HepG2 (cell line): ENCODE results near the gene CALML6. TPM values are rescaled to one million over a fixed set of nuclear protein-coding genes. Genes with fewer than 3 reads are reported as not detected.

Experiments used
- ATAC-seq: fragments of 200-7000 bp; cut with Tn5 transposase; 3 replicates; pipeline ENCODE4 v1.9.1; 2020; ENCODE audit warnings: mild to moderate bottlenecking, moderate library complexity
- BruUV-seq: library from RNA; stranded (reverse); fragments of 400-500 nt; replicated peaks from 2 replicates; lab custom pipeline; 2021; lab: Mats Ljungman, UMichigan
- CTCF ChIA-PET: fragments of 300-600 bp; formaldehyde crosslinking; extraction: SDS; loops from one replicate; lab custom pipeline; 2021; ENCODE audit warnings: low total read pairs, inconsistent platforms, low intra/inter-chr PET ratio; lab: Yijun Ruan, JAX
- POLR2A ChIA-PET: fragments of 350-600 bp; sonication (Branson Sonifier 250); formaldehyde crosslinking; loops from one replicate; lab custom pipeline; 2020; ENCODE audit warnings: antibody characterized with exemption, inconsistent platforms; lab: Yijun Ruan, JAX
- DNase-seq: peaks from one replicate; pipeline ENCODE4 v3.0.0-alpha.2; 2015; ENCODE audit warnings: low spot score
- FAIRE-seq: peaks from 3 replicates; lab custom pipeline; 2011; peaks lifted over from hg19 to GRCh38; lab: Jason Lieb, UNC
- H2AFZ ChIP-seq: one replicate; pipeline ENCODE4 v1.6.1; 2011; ENCODE audit warnings: low read length, inconsistent platforms
- H3K27ac ChIP-seq: fragments of 300-600 bp; 3 replicates; pipeline ENCODE4 v1.8.0; 2011; ENCODE audit warnings: mixed run types, mild to moderate bottlenecking, mixed read lengths, low read length, inconsistent platforms; ENCODE audit not compliant: insufficient read depth; ENCODE audit errors: extremely low read length
- H3K27me3 ChIP-seq, 2 experiments: fragments of 200-600 bp in 1 of 2; 2 replicates in 1 of 2; 3 replicates in 1 of 2; pipeline versions ENCODE4 v1.6.0 to v1.8.0; 2011; ENCODE audit warnings: low read length in 2 of 2, mild to moderate bottlenecking in 2 of 2, moderate library complexity in 2 of 2, inconsistent platforms in 1 of 2; ENCODE audit not compliant: insufficient read depth in 2 of 2, control insufficient read depth in 1 of 2
- H3K36me3 ChIP-seq, 2 experiments: fragments of 200-600 bp in 1 of 2; replicated peaks in 1 of 2; 2 replicates in 1 of 2; 3 replicates in 1 of 2; pipeline versions ENCODE4 v1.5.1 to v1.8.0; 2011; ENCODE audit warnings: low read length in 2 of 2, inconsistent platforms in 1 of 2; ENCODE audit not compliant: insufficient read depth in 2 of 2, control insufficient read depth in 1 of 2
- H3K4me1 ChIP-seq: 2 replicates; pipeline ENCODE4 v1.5.1; 2012; ENCODE audit warnings: low read length, inconsistent platforms; ENCODE audit not compliant: insufficient read depth
- H3K4me2 ChIP-seq: 2 replicates; pipeline ENCODE4 v1.6.0; 2011; ENCODE audit warnings: low read depth, low read length, inconsistent platforms
- H3K4me3 ChIP-seq, 3 experiments: fragments of 200-600 bp in 1 of 3; sonication (generic), shearing (Covaris generic) in 1 of 3; replicated peaks in 1 of 3; 2 replicates each; pipeline ENCODE4 v1.5.1; 2011 to 2016; ENCODE audit warnings: low read length in 3 of 3, inconsistent platforms in 2 of 3, low read depth in 2 of 3, mild to moderate bottlenecking in 2 of 3, control low read depth in 1 of 3, mixed read lengths in 1 of 3; ENCODE audit not compliant: insufficient read depth in 1 of 3
- H3K79me2 ChIP-seq: one replicate; pipeline ENCODE4 v1.6.1; 2011; ENCODE audit warnings: low read length, inconsistent platforms; ENCODE audit not compliant: insufficient read depth
- H3K9ac ChIP-seq: 2 replicates; pipeline ENCODE4 v1.6.0; 2011; ENCODE audit warnings: mild to moderate bottlenecking, low read depth, low read length, inconsistent platforms; ENCODE audit not compliant: insufficient read depth
- H3K9me3 ChIP-seq: 2 replicates; pipeline ENCODE4 v1.5.1; 2012; ENCODE audit warnings: mild to moderate bottlenecking, low read length
- H4K20me1 ChIP-seq: 2 replicates; pipeline ENCODE4 v1.6.0; 2011; ENCODE audit warnings: inconsistent platforms, mild to moderate bottlenecking, low read length, moderate library complexity; ENCODE audit not compliant: insufficient read depth
- CREM ChIP-seq, 2 experiments: sonication (generic) in 1 of 2; formaldehyde crosslinking in 1 of 2; IDR thresholded peaks; 2 replicates each; pipeline versions ENCODE4 v1.4.0 to v1.6.1; 2016 to 2020; ENCODE audit warnings: antibody characterized with exemption in 1 of 2, mild to moderate bottlenecking in 1 of 2, missing genetic modification reagents in 1 of 2
- JDP2 ChIP-seq: sonication (generic); formaldehyde crosslinking; IDR thresholded peaks from 2 replicates; pipeline ENCODE4 v1.8.1; 2022; ENCODE audit warnings: missing genetic modification reagents, borderline replicate concordance
- NR2C2 ChIP-seq: sonication (generic); formaldehyde crosslinking; IDR thresholded peaks from 2 replicates; pipeline ENCODE4 v1.4.0; 2020; ENCODE audit warnings: missing genetic modification reagents, mild to moderate bottlenecking, moderate library complexity, borderline replicate concordance
- NR2F6 ChIP-seq, 2 experiments: IDR thresholded peaks; 2 replicates each; pipeline ENCODE4 v1.6.1; 2016; ENCODE audit warnings: antibody characterized with exemption in 1 of 2, mild to moderate bottlenecking in 1 of 2
- POLR2AphosphoS2 ChIP-seq: IDR thresholded peaks from 2 replicates; pipeline ENCODE4 v1.6.1; 2011; ENCODE audit warnings: low read depth, low read length, improper control_type of control experiment
- PPARG ChIP-seq: conservative IDR thresholded peaks from 2 replicates; pipeline ENCODE4 v1.6.1; 2016; ENCODE audit warnings: missing biosample characterization, missing genetic modification reagents
- RXRA ChIP-seq: sonication (generic); formaldehyde crosslinking; IDR thresholded peaks from 2 replicates; pipeline ENCODE4 v1.5.1; 2020; ENCODE audit warnings: missing genetic modification reagents
- ZFP82 ChIP-seq: sonication (generic); formaldehyde crosslinking; IDR thresholded peaks from 2 replicates; pipeline ENCODE4 v1.5.1; 2020; ENCODE audit warnings: mild to moderate bottlenecking, missing genetic modification reagents, borderline replicate concordance
- ZNF292 ChIP-seq: sonication (generic); formaldehyde crosslinking; IDR thresholded peaks from 2 replicates; pipeline ENCODE4 v1.8.1; 2022; ENCODE audit warnings: mild to moderate bottlenecking, low read depth, missing genetic modification reagents, borderline replicate concordance
- ZNF563 ChIP-seq: sonication (generic); formaldehyde crosslinking; IDR thresholded peaks from 2 replicates; pipeline ENCODE4 v1.8.0; 2022; ENCODE audit warnings: mild to moderate bottlenecking, moderate library complexity, missing genetic modification reagents
- WGBS: methylation state at CpG from one replicate; pipeline ENCODE4 v1.1.6; 2017; ENCODE audit warnings: low lambda C conversion rate; 5-methylcytosine and 5-hydroxymethylcytosine counted together
- in situ Hi-C: cut with HindIII; loops from 2 replicates; pipeline ENCODE4 v1.10.0; 2017; ENCODE audit warnings: low pct_unique_long_range_greater_than_20kb; ENCODE audit not compliant: extremely low pct_ligation_motif_present
- intact Hi-C: fragments of 100-400 bp; cut with micrococcal nuclease; formaldehyde crosslinking; loops from one replicate; pipeline ENCODE4 v1.10.0; 2022; ENCODE audit not compliant: unreplicated experiment
- polyA plus RNA-seq, 8 experiments: library from polyadenylated mRNA; depleted of rRNA in 3 of 8; stranded (reverse) in 7 of 8; unstranded in 1 of 8; fragments of >200 nt; fragmentation: Illumina TruSeq in 4 of 8; extraction: Trizol in 4 of 8; gene quantifications; 2 replicates each; pipeline versions ENCODE4 v1.2.1 to v1.2.3, GENCODE V29; 2011 to 2016; ENCODE audit warnings: low read depth in 4 of 8, missing spikeins in 1 of 8, mixed read lengths in 1 of 8; ENCODE audit not compliant: insufficient read depth in 1 of 8
- total RNA-seq, 5 experiments: library from RNA; depleted of rRNA; stranded (reverse); fragments of >200 nt; fragmentation: Illumina TruSeq; extraction: Trizol; gene quantifications; 2 replicates each; pipeline ENCODE4 v1.2.3, GENCODE V29; 2016; ENCODE audit warnings: low read depth in 1 of 5
- TF ChIP-seq, protein P1 (sequence below): sonication (generic); formaldehyde crosslinking; IDR thresholded peaks from 2 replicates; pipeline ENCODE4 v1.5.1; 2020; ENCODE audit warnings: mild to moderate bottlenecking, missing genetic modification reagents, borderline replicate concordance
- TF ChIP-seq, protein P2 (sequence below): sonication (generic); formaldehyde crosslinking; IDR thresholded peaks from 2 replicates; pipeline ENCODE4 v1.4.0; 2020; ENCODE audit warnings: missing genetic modification reagents

CALML6 gene
- total and polyA plus RNA-seq, 2 of the 13 experiments (the other 11 are each of a cell fraction or from before 2014, with no cell fraction given) = 0.11 to 0.12 TPM

DNA sequence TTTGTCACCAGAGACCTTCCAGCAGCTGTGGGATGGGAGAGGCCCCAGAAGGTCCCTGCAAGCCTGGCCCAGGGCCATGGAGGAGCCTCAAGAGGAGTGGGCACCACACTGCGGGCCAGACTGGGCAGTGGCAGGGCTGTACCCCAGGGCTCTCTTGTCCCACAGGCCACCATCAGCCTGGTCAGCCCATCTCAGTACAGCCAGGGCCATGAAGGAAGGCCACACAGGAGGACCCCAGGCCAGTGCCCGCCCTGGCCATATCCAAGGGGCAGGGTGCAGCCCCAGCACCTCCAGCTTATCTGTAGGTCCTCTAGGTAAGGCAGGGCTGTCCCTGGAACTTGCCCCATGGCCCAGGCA lies 21.1 kb upstream of the CALML6 start (continued):
- TF ChIP-seq POLR2AphosphoS2 (no peak), JDP2 (CRISPR knock-in tag) (no peak), ZNF563 (0 out of 2 replicates have a peak, but pooled peaks have one; percentile 25)
- TF ChIP-seq, all 625 proteins: peak for 5

DNA sequence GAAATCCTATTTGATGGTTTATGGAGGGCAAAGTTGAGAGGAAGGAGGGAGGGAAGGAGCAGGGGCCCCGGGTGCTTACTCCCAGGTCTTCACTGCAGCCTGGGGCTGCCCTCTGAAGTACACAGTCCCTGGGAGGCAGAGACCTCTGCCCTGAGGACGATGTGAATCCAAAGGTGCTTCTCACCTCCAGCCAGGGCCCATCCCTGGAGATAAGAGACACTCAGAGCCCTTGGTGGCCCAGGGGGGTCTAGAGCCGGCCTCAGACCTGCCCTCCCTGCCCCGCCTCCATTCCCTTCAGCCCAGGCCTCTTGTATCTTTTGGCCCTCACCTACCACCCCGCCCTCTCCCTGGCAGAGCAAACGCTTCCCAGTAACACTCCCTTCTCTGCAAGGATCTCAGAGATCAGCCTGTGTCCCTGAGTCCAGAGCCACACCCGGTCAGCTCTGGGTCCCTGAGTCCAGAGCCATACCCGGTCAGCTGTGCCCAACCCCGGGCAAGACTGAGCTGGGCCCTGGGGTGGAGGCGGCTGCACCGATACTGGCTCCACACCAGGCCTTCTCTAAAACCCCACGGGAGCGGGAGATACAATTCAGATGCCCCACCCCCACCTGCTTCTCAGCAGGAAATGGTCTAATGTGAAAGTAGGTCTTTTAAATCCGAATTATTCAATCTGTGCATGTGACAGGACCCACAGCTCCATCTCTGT lies 20.6 kb upstream of the CALML6 start:
- POLR2A ChIA-PET = no interaction called here
- H3K27ac ChIP-seq = peak overlapping the region; percentile 35
- CTCF ChIA-PET = no interaction called here
- TF ChIP-seq, protein P1, sequence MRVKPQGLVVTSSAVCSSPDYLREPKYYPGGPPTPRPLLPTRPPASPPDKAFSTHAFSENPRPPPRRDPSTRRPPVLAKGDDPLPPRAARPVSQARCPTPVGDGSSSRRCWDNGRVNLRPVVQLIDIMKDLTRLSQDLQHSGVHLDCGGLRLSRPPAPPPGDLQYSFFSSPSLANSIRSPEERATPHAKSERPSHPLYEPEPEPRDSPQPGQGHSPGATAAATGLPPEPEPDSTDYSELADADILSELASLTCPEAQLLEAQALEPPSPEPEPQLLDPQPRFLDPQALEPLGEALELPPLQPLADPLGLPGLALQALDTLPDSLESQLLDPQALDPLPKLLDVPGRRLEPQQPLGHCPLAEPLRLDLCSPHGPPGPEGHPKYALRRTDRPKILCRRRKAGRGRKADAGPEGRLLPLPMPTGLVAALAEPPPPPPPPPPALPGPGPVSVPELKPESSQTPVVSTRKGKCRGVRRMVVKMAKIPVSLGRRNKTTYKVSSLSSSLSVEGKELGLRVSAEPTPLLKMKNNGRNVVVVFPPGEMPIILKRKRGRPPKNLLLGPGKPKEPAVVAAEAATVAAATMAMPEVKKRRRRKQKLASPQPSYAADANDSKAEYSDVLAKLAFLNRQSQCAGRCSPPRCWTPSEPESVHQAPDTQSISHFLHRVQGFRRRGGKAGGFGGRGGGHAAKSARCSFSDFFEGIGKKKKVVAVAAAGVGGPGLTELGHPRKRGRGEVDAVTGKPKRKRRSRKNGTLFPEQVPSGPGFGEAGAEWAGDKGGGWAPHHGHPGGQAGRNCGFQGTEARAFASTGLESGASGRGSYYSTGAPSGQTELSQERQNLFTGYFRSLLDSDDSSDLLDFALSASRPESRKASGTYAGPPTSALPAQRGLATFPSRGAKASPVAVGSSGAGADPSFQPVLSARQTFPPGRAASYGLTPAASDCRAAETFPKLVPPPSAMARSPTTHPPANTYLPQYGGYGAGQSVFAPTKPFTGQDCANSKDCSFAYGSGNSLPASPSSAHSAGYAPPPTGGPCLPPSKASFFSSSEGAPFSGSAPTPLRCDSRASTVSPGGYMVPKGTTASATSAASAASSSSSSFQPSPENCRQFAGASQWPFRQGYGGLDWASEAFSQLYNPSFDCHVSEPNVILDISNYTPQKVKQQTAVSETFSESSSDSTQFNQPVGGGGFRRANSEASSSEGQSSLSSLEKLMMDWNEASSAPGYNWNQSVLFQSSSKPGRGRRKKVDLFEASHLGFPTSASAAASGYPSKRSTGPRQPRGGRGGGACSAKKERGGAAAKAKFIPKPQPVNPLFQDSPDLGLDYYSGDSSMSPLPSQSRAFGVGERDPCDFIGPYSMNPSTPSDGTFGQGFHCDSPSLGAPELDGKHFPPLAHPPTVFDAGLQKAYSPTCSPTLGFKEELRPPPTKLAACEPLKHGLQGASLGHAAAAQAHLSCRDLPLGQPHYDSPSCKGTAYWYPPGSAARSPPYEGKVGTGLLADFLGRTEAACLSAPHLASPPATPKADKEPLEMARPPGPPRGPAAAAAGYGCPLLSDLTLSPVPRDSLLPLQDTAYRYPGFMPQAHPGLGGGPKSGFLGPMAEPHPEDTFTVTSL (CRISPR knock-in tag) = no peak
- peak; percentile 89 for TF ChIP-seq PPARG (CRISPR knock-in tag)
- no peak for TF ChIP-seq ZFP82 (CRISPR knock-in tag)
- peak; percentile 44; the same call in 1 of the 2 replicates for TF ChIP-seq RXRA (CRISPR knock-in tag)
- TF ChIP-seq, protein P2, sequence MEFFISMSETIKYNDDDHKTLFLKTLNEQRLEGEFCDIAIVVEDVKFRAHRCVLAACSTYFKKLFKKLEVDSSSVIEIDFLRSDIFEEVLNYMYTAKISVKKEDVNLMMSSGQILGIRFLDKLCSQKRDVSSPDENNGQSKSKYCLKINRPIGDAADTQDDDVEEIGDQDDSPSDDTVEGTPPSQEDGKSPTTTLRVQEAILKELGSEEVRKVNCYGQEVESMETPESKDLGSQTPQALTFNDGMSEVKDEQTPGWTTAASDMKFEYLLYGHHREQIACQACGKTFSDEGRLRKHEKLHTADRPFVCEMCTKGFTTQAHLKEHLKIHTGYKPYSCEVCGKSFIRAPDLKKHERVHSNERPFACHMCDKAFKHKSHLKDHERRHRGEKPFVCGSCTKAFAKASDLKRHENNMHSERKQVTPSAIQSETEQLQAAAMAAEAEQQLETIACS (CRISPR knock-in tag) = 0 out of 2 replicates have a peak, but pooled peaks have one; percentile 29
- TF ChIP-seq ZNF292 (CRISPR knock-in tag) = 0 out of 2 replicates have a peak, but pooled peaks have one; percentile 46
- TF ChIP-seq NR2C2 (CRISPR knock-in tag) = peak; percentile 32; the same call in 1 of the 2 replicates
- TF ChIP-seq NR2F6 (IDR thresholded peaks at IDR 0.05) = no peak
- TF ChIP-seq NR2F6 (CRISPR knock-in tag; IDR thresholded peaks at IDR 0.05) = 0 out of 2 replicates have a peak, but pooled peaks have one; percentile 8
- TF ChIP-seq CREM (IDR thresholded peaks at IDR 0.05) = no peak; the same call in 1 of the 2 replicates
- no peak for TF ChIP-seq CREM (CRISPR knock-in tag; IDR thresholded peaks at IDR 0.05)

More for the DNA sequence above, 20.6 kb upstream of the CALML6 start:
- peak overlapping the region; percentile 91 for H3K4me2 ChIP-seq
- no peaks in the 10 kb centered on the region for H3K36me3 ChIP-seq
- in situ Hi-C loops (no loop called here), intact Hi-C loops (no loop called here)
- peak; percentile 79 for FAIRE-seq
- peak; percentile 33 for ATAC-seq
- peaks cover 16% of the 10 kb centered on the region for H3K79me2 ChIP-seq
- BruUV-seq = no TSS peak
- H3K27me3 ChIP-seq = no peaks in the 10 kb centered on the region; a peak in 1 of 5 replicates
- H2AFZ ChIP-seq = no peak overlapping the region
- 0% methylated on average over 4 of the region's 14 CpGs for WGBS
- peaks cover 74% of the 10 kb centered on the region for H3K4me1 ChIP-seq
- peaks cover 3% of the 10 kb centered on the region for H4K20me1 ChIP-seq
- no peak for DNase-seq
- peak overlapping the region; percentile 23; the same call in 1 of the 2 replicates for H3K9ac ChIP-seq
- no peaks in the 10 kb centered on the region for H3K9me3 ChIP-seq
- peak overlapping the region; percentile 37 to 61 (median 45); a peak in 5 of 6 replicates for H3K4me3 ChIP-seq
